ENCODE data around the gene GPR18. TPM values are rescaled to one million over a fixed set of nuclear protein-coding genes. Genes with fewer than 3 reads are reported as not detected.
"Not testable (repeated sequence)": the region's sequence is repeated elsewhere in the genome, so short reads cannot be mapped to it uniquely, and the experiment has no call there.

The GPR18 gene
- total RNA-seq, 1 experiment from 2014 or later = not detected

DNA sequence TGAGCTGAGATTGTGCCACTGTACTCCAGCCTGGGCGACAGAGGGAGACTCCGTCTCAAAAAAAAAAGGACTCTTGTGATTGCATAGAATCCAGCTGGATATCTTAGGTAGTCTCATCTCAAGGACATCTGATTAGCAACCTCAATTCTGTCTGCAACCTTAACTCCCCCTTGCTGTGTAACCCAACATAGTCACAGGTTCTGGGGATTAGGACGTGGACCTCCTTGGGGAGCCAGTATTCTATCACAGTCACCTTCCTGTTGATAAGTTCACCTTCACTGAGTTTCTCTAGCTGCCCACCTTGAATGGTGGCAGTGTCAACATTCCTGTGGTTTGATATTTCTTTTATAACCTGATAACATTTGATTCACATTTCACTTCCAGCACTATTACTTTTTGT lies 27.2 kb downstream of the GPR18 start:
- no TSS peak for BruUV-seq (replicated peaks)

DNA sequence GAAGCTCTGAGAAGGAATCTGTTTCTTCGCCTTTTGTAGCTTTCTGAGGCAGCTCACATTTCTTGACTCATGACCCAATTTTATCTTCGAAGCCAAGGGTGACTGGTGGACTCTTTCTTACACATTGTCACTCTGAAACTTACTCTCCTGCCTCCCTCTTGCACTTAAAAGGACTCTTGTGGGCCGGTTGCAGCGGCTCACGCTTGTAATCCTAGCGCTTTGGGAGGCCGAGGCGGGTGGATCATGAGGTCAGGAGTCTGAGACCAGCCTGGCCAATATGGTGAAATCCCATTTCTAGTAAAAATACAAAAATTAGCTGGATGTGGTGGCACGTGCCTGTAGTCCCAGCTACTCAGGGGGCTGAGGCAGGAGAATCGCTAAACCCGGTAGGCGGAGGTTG lies 27.6 kb downstream of the GPR18 start:
- POLR2A ChIA-PET (ENCODE audit: low non-redundant PET); H3K36me3 ChIP-seq (ENCODE audit: insufficient read depth, low read length, poor library complexity, severe bottlenecking); H3K9me3 ChIP-seq (ENCODE audit: low read depth, low read length, poor library complexity, severe bottlenecking); H3K4me3 ChIP-seq (ENCODE audit: low read depth, low read length, poor library complexity, severe bottlenecking); intact Hi-C loops (cut with micrococcal nuclease; ENCODE audit: unreplicated experiment); BruUV-seq (replicated peaks); H3K4me1 ChIP-seq (ENCODE audit: insufficient read depth, low read length, poor library complexity, severe bottlenecking); H3K27me3 ChIP-seq (replicated peaks; ENCODE audit: insufficient read depth, low read depth, low read length, poor library complexity); DNase-seq (ENCODE audit: low spot score); H3K27ac ChIP-seq (ENCODE audit: low read depth, low read length, poor library complexity, severe bottlenecking); CTCF ChIA-PET: not testable (repeated sequence)

More for the DNA sequence above, 27.2 kb downstream of the GPR18 start:
- Histone ChIP-seq H3K36me3 (ENCODE audit: insufficient read depth, low read length, poor library complexity, severe bottlenecking) (no peaks in the 10 kb centered on the region), H3K27ac (ENCODE audit: low read depth, low read length, poor library complexity, severe bottlenecking) (no peak overlapping the region), H3K4me3 (ENCODE audit: low read depth, low read length, poor library complexity, severe bottlenecking) (no peak overlapping the region), H3K9me3 (ENCODE audit: low read depth, low read length, poor library complexity, severe bottlenecking) (no peaks in the 10 kb centered on the region), H3K4me1 (ENCODE audit: insufficient read depth, low read length, poor library complexity, severe bottlenecking) (peaks cover 4% of the 10 kb centered on the region), H3K27me3 (replicated peaks; ENCODE audit: insufficient read depth, low read depth, low read length, poor library complexity) (no peaks in the 10 kb centered on the region)
- no peak for DNase-seq (ENCODE audit: low spot score)
- POLR2A ChIA-PET (ENCODE audit: low non-redundant PET) = no interaction called here
- CTCF ChIA-PET = no interaction called here
- intact Hi-C loops (cut with micrococcal nuclease; ENCODE audit: unreplicated experiment) = no loop called here
- no peak for TF ChIP-seq EZH2 (IDR thresholded peaks at IDR 0.05; ENCODE audit: borderline replicate concordance, low read depth, low read length, poor library complexity, severe bottlenecking)
- TF ChIP-seq, protein P1, sequence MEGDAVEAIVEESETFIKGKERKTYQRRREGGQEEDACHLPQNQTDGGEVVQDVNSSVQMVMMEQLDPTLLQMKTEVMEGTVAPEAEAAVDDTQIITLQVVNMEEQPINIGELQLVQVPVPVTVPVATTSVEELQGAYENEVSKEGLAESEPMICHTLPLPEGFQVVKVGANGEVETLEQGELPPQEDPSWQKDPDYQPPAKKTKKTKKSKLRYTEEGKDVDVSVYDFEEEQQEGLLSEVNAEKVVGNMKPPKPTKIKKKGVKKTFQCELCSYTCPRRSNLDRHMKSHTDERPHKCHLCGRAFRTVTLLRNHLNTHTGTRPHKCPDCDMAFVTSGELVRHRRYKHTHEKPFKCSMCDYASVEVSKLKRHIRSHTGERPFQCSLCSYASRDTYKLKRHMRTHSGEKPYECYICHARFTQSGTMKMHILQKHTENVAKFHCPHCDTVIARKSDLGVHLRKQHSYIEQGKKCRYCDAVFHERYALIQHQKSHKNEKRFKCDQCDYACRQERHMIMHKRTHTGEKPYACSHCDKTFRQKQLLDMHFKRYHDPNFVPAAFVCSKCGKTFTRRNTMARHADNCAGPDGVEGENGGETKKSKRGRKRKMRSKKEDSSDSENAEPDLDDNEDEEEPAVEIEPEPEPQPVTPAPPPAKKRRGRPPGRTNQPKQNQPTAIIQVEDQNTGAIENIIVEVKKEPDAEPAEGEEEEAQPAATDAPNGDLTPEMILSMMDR (conservative IDR thresholded peaks at IDR 0.05; ENCODE audit: low read depth, low read length) = no peak

DNA sequence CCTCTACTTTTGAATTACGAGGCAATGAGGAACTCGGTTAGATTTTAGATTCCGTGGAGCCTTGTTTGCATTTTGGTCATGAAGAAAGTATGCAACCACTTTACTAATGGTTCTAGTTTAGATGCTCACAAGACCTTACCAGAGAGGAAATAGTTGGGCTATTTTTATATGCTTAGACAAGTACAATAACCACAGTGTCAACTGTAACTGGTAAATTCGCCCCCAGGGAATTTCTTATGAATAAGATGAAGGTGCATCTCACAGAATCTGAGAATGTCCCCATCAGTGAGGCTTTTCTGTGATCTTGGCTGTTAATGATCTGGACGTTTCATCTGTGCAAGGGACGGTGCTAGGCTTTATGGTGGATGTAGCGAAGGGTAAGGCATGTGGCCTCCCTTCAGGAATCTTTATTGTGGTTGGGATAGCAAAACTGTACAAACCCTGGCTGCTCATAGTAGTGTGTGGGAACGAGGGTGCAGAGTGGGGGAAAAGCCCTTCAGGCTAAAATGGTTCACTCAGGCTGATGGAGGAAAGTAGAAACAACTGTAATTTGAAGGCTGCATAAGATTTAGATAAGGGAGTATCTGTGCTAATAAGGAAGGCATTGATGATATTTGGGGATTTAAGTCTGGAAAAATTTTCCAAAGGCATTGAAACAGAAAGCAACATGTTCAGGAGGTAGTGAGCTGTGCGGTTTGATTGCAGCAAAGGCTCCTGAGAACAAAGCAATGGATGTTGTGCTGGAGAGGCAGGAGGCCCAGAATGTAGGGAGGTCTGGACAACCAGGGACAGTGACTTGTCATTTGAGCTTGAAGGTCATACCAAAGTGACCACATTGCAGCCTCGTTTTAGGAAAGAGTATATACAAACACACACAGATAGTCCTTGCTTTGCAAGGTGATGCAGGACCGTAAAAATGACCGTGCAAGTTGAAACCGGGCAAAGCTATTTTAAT lies 29.2 kb downstream of the GPR18 start:
- Histone ChIP-seq H3K36me3 (ENCODE audit: insufficient read depth, low read length, poor library complexity, severe bottlenecking) (no peaks in the 10 kb centered on the region), H3K27ac (ENCODE audit: low read depth, low read length, poor library complexity, severe bottlenecking) (no peak overlapping the region), H3K4me3 (ENCODE audit: low read depth, low read length, poor library complexity, severe bottlenecking) (no peak overlapping the region), H3K27me3 (replicated peaks; ENCODE audit: insufficient read depth, low read depth, low read length, poor library complexity) (no peaks in the 10 kb centered on the region), H3K9me3 (ENCODE audit: low read depth, low read length, poor library complexity, severe bottlenecking) (no peaks in the 10 kb centered on the region), H3K4me1 (ENCODE audit: insufficient read depth, low read length, poor library complexity, severe bottlenecking) (peaks cover 4% of the 10 kb centered on the region)
- DNase-seq (ENCODE audit: low spot score) = peak; percentile 18
- CTCF ChIA-PET = interaction anchor here (0.5 to 0.7 kb wide), 2 partner anchors 55 to 100 kb away, joined by 3 read pairs; no protein-coding TSS in a partner anchor
- TF ChIP-seq EZH2 (IDR thresholded peaks at IDR 0.05; ENCODE audit: borderline replicate concordance, low read depth, low read length, poor library complexity, severe bottlenecking) = no peak
- BruUV-seq (replicated peaks) = no TSS peak
- intact Hi-C loops (cut with micrococcal nuclease; ENCODE audit: unreplicated experiment) = no loop called here
- POLR2A ChIA-PET (ENCODE audit: low non-redundant PET) = no interaction called here

DNA sequence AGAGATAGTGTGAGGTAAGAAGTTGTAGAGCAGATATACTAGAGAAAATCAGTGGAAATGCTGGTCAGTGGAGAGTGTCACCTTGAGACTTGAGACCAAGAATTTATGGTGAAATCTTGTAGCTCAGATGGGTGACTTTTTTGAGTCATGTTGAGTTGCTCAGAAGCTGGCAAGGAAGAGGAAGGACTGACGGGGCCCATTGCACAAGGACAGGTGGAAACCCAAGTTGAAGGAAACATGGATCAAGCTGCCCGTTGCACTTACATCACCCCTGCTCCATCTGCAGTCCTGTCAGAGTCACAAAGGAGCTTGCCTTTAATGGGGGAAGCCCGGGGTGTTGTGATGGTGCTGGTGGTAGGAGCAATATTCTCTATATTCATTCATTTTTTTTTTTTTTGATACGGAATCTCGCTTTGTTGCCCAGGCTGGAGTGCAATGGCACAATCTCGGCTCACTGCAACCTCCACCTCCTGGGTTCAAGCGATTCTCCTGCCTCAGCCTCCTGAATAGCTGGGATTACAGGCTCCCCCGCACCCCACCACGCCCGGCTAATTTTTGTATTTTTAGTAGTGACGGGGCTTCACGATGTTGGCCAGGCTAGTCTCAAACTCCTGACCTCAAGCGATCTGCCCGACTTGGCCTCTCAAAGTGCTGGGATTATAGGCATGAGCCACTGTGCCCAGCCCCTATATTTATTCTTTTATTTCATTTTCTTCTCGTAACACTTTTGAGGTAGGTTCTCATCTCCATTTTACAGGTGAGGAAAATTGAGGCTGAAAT lies 30.1 kb downstream of the GPR18 start:
- POLR2A ChIA-PET (ENCODE audit: low non-redundant PET) = no interaction called here
- CTCF ChIA-PET = interaction anchor here (0.7 kb wide), 1 partner anchor 101 kb away, joined by 3 read pairs; no protein-coding TSS in a partner anchor

More for the DNA sequence above, 30.1 kb downstream of the GPR18 start:
- H3K9me3 ChIP-seq (ENCODE audit: low read depth, low read length, poor library complexity, severe bottlenecking) = peaks cover 2% of the 10 kb centered on the region
- H3K36me3 ChIP-seq (ENCODE audit: insufficient read depth, low read length, poor library complexity, severe bottlenecking) = no peaks in the 10 kb centered on the region
- no peak for DNase-seq (ENCODE audit: low spot score)
- H3K27me3 ChIP-seq (replicated peaks; ENCODE audit: insufficient read depth, low read depth, low read length, poor library complexity) = no peaks in the 10 kb centered on the region
- no TSS peak for BruUV-seq (replicated peaks)
- H3K4me1 ChIP-seq (ENCODE audit: insufficient read depth, low read length, poor library complexity, severe bottlenecking) = peaks cover 4% of the 10 kb centered on the region
- TF ChIP-seq, protein P1 (conservative IDR thresholded peaks at IDR 0.05; ENCODE audit: low read depth, low read length) = no peak
- no peak for TF ChIP-seq EZH2 (IDR thresholded peaks at IDR 0.05; ENCODE audit: borderline replicate concordance, low read depth, low read length, poor library complexity, severe bottlenecking)
- H3K27ac ChIP-seq (ENCODE audit: low read depth, low read length, poor library complexity, severe bottlenecking) = no peak overlapping the region
- H3K4me3 ChIP-seq (ENCODE audit: low read depth, low read length, poor library complexity, severe bottlenecking) = no peak overlapping the region
- intact Hi-C loops (cut with micrococcal nuclease; ENCODE audit: unreplicated experiment) = no loop called here
